ENCODE measurements around the gene TLL2.

- TF ChIP-seq EZH2 (IDR thresholded peaks at IDR 0.05) (no peak), POLR2AphosphoS5 (IDR thresholded peaks at IDR 0.05; ENCODE audit: borderline replicate concordance, low read depth, low read length) (no peak)
Measured at GRCh38 chr10:96501985-96502384, 11.7 kb downstream of the TLL2 start.
